Measurements from ENCODE around the gene CASP6.
A peak's percentile ranks its signal among the peaks of the same experiment; 100 is the strongest.

CASP6 gene

GRCh38 chr4:109702950-109703663 is at the start of gene CASP6:
Gene CASP6 (minus strand): TSS chr4:109703445. CDS start chr4:109703395, 50 bp downstream.
- peak; percentile 76 for DNase-seq

- no peak for DNase-seq
Observed at GRCh38 chr4:109752525-109752924, 49.3 kb upstream of the CASP6 start.

- no peak for DNase-seq
Observed at GRCh38 chr4:109751852-109752251, 48.6 kb upstream of the CASP6 start.

GRCh38 chr4:109750652-109751244 is 47.5 kb upstream of the CASP6 start:
- no peak for DNase-seq

GRCh38 chr4:109749388-109750082 is 46.3 kb upstream of the CASP6 start:
- no peak for DNase-seq

GRCh38 chr4:109748114-109748513 is 44.9 kb upstream of the CASP6 start:
- DNase-seq, result no peak

- no peak for DNase-seq
Observed at GRCh38 chr4:109746728-109747127, 43.5 kb upstream of the CASP6 start.

- no peak for DNase-seq
Observed at GRCh38 chr4:109745830-109746229, 42.6 kb upstream of the CASP6 start.

GRCh38 chr4:109739547-109739946 is 36.3 kb upstream of the CASP6 start:
- DNase-seq, result no peak

GRCh38 chr4:109738104-109738872 is 35.0 kb upstream of the CASP6 start:
- DNase-seq, result no peak

- DNase-seq, result no peak
Observed at GRCh38 chr4:109735566-109736365, 32.5 kb upstream of the CASP6 start.

GRCh38 chr4:109733728-109734127 is 30.5 kb upstream of the CASP6 start:
- DNase-seq, result no peak

- DNase-seq, result no peak
Observed at GRCh38 chr4:109730619-109731545, 27.6 kb upstream of the CASP6 start.

GRCh38 chr4:109729718-109730618 is 26.7 kb upstream of the CASP6 start, which contains the start of gene PLA2G12A:
Gene PLA2G12A (minus strand): TSS chr4:109730070. CDS start chr4:109729809, 261 bp downstream.
- DNase-seq, result peak; percentile 77

GRCh38 chr4:109729117-109729717 is 26.0 kb upstream of the CASP6 start:
- no peak for DNase-seq

GRCh38 chr4:109728385-109728784 is 25.1 kb upstream of the CASP6 start:
- no peak for DNase-seq

- no peak for DNase-seq
Observed at GRCh38 chr4:109723110-109723509, 19.9 kb upstream of the CASP6 start.

GRCh38 chr4:109722357-109722756 is 19.1 kb upstream of the CASP6 start:
- no peak for DNase-seq

- DNase-seq, result no peak
Observed at GRCh38 chr4:109721033-109721432, 17.8 kb upstream of the CASP6 start.

- no peak for DNase-seq
Observed at GRCh38 chr4:109719604-109720003, 16.4 kb upstream of the CASP6 start.

Data from stimulated activated CD8-positive, alpha-beta memory T cell treated with anti-CD3 and anti-CD28 coated beads, Interleukin-4, amount 100 ng/mL, for 48 hours (primary cell).